ENCODE results near the gene PASK. TPM values are rescaled to one million over a fixed set of nuclear protein-coding genes. Genes with fewer than 3 reads are reported as not detected.

Gene PASK
- total and polyA plus RNA-seq, 2 donors (not counting 1 experiment from before 2014, with no cell fraction given) = 48.2 to 144 TPM

- Histone ChIP-seq H2AFZ (ENCODE audit: insufficient read depth, low read depth, low read length, poor library complexity, severe bottlenecking) (peak overlapping the region; percentile 46), H3K4me2 (replicated peaks; ENCODE audit: low read depth, low read length, poor library complexity, severe bottlenecking) (peak overlapping the region; percentile 76), H3K27me3 (replicated peaks in 1 of 4; ENCODE audit: control extremely low read depth in 1 of 4, control insufficient read depth in 3 of 4, insufficient read depth in 4 of 4, low read length in 3 of 4) (peaks cover 0 to 6% (median 0%) of the 10 kb centered on the region in 4 experiments), H3K27ac (ENCODE audit: low read length in 2 of 2) (no peak overlapping the region), H3K79me2 (ENCODE audit: control insufficient read depth, insufficient read depth, low read length) (no peaks in the 10 kb centered on the region), H3K36me3 (replicated peaks in 1 of 2; ENCODE audit: control extremely low read depth in 1 of 2, control insufficient read depth in 1 of 2, extremely low read depth in 1 of 2, insufficient read depth in 2 of 2, low read length in 1 of 2) (no peaks in the 10 kb centered on the region), H3K4me3 (ENCODE audit: control extremely low read depth in 1 of 5, extremely low read depth in 1 of 5, insufficient read depth in 1 of 5, low read depth in 2 of 5, low read length in 4 of 5) (peak overlapping the region in 2 of 5 experiments; percentile 36 to 38), H3K9me3 (ENCODE audit: control extremely low read depth in 1 of 3, control insufficient read depth in 2 of 3, insufficient read depth in 1 of 3, low read length in 2 of 3) (no peaks in the 10 kb centered on the region), H4K20me1 (ENCODE audit: control insufficient read depth, insufficient read depth, low read length, poor library complexity, severe bottlenecking) (no peaks in the 10 kb centered on the region), H3K9ac (ENCODE audit: low read length) (peak overlapping the region; percentile 52), H3K4me1 (ENCODE audit: control insufficient read depth in 2 of 2, insufficient read depth in 2 of 2, low read length in 2 of 2) (peaks cover 3 to 9% of the 10 kb centered on the region in 2 donors)
- ATAC-seq (ENCODE audit: low read depth) = peak; percentile 65
- TF ChIP-seq EZH2 (IDR thresholded peaks at IDR 0.05; ENCODE audit: borderline replicate concordance, insufficient read depth, low read depth, low read length, poor library complexity, severe bottlenecking) = no peak
- TF ChIP-seq, protein P1, sequence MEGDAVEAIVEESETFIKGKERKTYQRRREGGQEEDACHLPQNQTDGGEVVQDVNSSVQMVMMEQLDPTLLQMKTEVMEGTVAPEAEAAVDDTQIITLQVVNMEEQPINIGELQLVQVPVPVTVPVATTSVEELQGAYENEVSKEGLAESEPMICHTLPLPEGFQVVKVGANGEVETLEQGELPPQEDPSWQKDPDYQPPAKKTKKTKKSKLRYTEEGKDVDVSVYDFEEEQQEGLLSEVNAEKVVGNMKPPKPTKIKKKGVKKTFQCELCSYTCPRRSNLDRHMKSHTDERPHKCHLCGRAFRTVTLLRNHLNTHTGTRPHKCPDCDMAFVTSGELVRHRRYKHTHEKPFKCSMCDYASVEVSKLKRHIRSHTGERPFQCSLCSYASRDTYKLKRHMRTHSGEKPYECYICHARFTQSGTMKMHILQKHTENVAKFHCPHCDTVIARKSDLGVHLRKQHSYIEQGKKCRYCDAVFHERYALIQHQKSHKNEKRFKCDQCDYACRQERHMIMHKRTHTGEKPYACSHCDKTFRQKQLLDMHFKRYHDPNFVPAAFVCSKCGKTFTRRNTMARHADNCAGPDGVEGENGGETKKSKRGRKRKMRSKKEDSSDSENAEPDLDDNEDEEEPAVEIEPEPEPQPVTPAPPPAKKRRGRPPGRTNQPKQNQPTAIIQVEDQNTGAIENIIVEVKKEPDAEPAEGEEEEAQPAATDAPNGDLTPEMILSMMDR (IDR thresholded peaks at IDR 0.05) = no peak
- 36% methylated on average over 32 of the region's 32 CpGs for WGBS (ENCODE audit: insufficient coverage)
- DNase-seq = peak; percentile 58
- Mint-ChIP-seq H3K9me3 (ENCODE audit: insufficient read depth) (no peaks in the 10 kb centered on the region), H3K27me3 (no peaks in the 10 kb centered on the region), H3K27ac (no peak overlapping the region), H3K4me3 (peak overlapping the region; percentile 63), H3K4me1 (peaks cover 4% of the 10 kb centered on the region)
- POLR2A ChIA-PET = interaction anchor here (0.6 to 0.7 kb wide), 2 partner anchors 1039 to 1626 kb away, joined by 3 to 5 read pairs; partner anchors contain the start of gene NDUFA10
- intact Hi-C loops (cut with micrococcal nuclease) = loop anchor here (1.0 to 5.0 kb wide), 2 partner anchors 22 to 67 kb away; partner anchors contain the start of gene SNED1
- CTCF ChIA-PET = no interaction called here
Observed at GRCh38 chr2:241064008-241064801, 85.1 kb downstream of the PASK start.

DNA sequence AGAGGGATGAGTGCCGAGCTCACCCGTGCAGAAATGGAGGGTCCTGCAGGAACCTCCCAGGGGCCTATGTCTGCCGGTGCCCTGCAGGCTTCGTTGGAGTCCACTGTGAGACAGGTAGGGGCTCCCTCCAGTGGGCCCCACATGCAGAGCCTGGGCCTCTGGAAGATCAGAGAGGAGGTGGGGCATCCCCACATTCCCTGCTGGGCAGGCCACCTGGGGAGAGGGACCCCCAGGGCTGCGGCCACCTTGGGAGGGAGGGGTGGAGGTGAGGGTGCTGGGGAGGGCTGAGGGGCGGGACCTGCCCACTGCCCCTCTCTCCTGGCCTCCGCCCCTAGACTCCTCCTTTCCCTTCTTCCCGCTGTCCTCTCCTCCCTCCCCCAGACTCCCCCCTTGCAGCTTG lies 85.7 kb downstream of the PASK start:
- intact Hi-C loops (cut with micrococcal nuclease) = loop anchor here (5.0 kb wide), 1 partner anchor 66 kb away; the partner anchor contains the start of gene SNED1
- ChIA-PET POLR2A (interaction anchor here (0.6 to 0.7 kb wide), 2 partner anchors 1039 to 1626 kb away, joined by 3 to 5 read pairs; partner anchors contain the start of gene NDUFA10), CTCF (no interaction called here)
- H3K27ac Mint-ChIP-seq = no peak overlapping the region
- peak overlapping the region in 2 of 5 experiments; percentile 36 to 38 for H3K4me3 ChIP-seq (ENCODE audit: control extremely low read depth in 1 of 5, extremely low read depth in 1 of 5, insufficient read depth in 1 of 5, low read depth in 2 of 5, low read length in 4 of 5)
- peak overlapping the region; percentile 52 for H3K9ac ChIP-seq (ENCODE audit: low read length)
- H3K27me3 ChIP-seq (replicated peaks in 1 of 4; ENCODE audit: control extremely low read depth in 1 of 4, control insufficient read depth in 3 of 4, insufficient read depth in 4 of 4, low read length in 3 of 4) = peaks cover 0 to 6% (median 0%) of the 10 kb centered on the region in 4 experiments
- H2AFZ ChIP-seq (ENCODE audit: insufficient read depth, low read depth, low read length, poor library complexity, severe bottlenecking) = peak overlapping the region; percentile 46
- TF ChIP-seq EZH2 (IDR thresholded peaks at IDR 0.05; ENCODE audit: borderline replicate concordance, insufficient read depth, low read depth, low read length, poor library complexity, severe bottlenecking) = no peak
- TF ChIP-seq, protein P1 (IDR thresholded peaks at IDR 0.05) = no peak
- peaks cover 4% of the 10 kb centered on the region for H3K4me1 Mint-ChIP-seq
- peak; percentile 31 for ATAC-seq (ENCODE audit: low read depth)
- peaks cover 3 to 9% of the 10 kb centered on the region in 2 donors for H3K4me1 ChIP-seq (ENCODE audit: control insufficient read depth in 2 of 2, insufficient read depth in 2 of 2, low read length in 2 of 2)
- H3K27ac ChIP-seq (ENCODE audit: low read length in 2 of 2) = no peak overlapping the region
- peak overlapping the region; percentile 50 for H3K4me3 Mint-ChIP-seq
- no peaks in the 10 kb centered on the region for H3K9me3 Mint-ChIP-seq (ENCODE audit: insufficient read depth)
- peak overlapping the region; percentile 76 for H3K4me2 ChIP-seq (replicated peaks; ENCODE audit: low read depth, low read length, poor library complexity, severe bottlenecking)
- no peaks in the 10 kb centered on the region for H3K79me2 ChIP-seq (ENCODE audit: control insufficient read depth, insufficient read depth, low read length)
- DNase-seq = no peak
- no peaks in the 10 kb centered on the region for H3K9me3 ChIP-seq (ENCODE audit: control extremely low read depth in 1 of 3, control insufficient read depth in 2 of 3, insufficient read depth in 1 of 3, low read length in 2 of 3)
- H3K27me3 Mint-ChIP-seq = no peaks in the 10 kb centered on the region
- H4K20me1 ChIP-seq (ENCODE audit: control insufficient read depth, insufficient read depth, low read length, poor library complexity, severe bottlenecking) = no peaks in the 10 kb centered on the region
- 38% methylated on average over 6 of the region's 8 CpGs for WGBS (ENCODE audit: insufficient coverage)
- H3K36me3 ChIP-seq (replicated peaks in 1 of 2; ENCODE audit: control extremely low read depth in 1 of 2, control insufficient read depth in 1 of 2, extremely low read depth in 1 of 2, insufficient read depth in 2 of 2, low read length in 1 of 2) = no peaks in the 10 kb centered on the region

Data from B cell (primary cell).